Heart left ventricle (tissue), 16 donors: ENCODE results near the gene DIP2C. TPM values are rescaled to one million over a fixed set of nuclear protein-coding genes. Genes with fewer than 3 reads are reported as not detected.
"Not testable (repeated sequence)": the region's sequence is repeated elsewhere in the genome, so short reads cannot be mapped to it uniquely, and the experiment has no call there.

Experiments used
- ATAC-seq, 4 donors: fragments of 200-7000 bp; cut with Tn5 transposase; one replicate each; pipeline ENCODE4 v1.9.1; 2020 to 2022; ENCODE audit warnings: moderate library complexity in 4 of 4, mild to moderate bottlenecking in 3 of 4, moderate number of reproducible peaks in 1 of 4
- DNase-seq, 5 donors: peaks; one replicate each; pipeline ENCODE4 v3.0.0-alpha.2; 2020
- H3K27ac ChIP-seq, 12 donors: fragments of 200-600 bp; sonication (generic) in 4 of 12; one replicate each; pipeline versions ENCODE4 v1.5.0 to v1.8.0; 2016 to 2022; ENCODE audit warnings: mild to moderate bottlenecking in 2 of 12
- H3K27me3 ChIP-seq, 9 donors: fragments of 200-600 bp; sonication (generic) in 2 of 9; one replicate each; pipeline versions ENCODE4 v1.5.1 to v1.8.0; 2016 to 2022; ENCODE audit warnings: mild to moderate bottlenecking in 3 of 9
- H3K36me3 ChIP-seq, 9 donors: fragments of 200-600 bp; sonication (generic) in 2 of 9; one replicate each; pipeline versions ENCODE4 v1.5.0 to v1.8.0; 2018 to 2022; ENCODE audit warnings: mild to moderate bottlenecking in 2 of 9
- H3K4me1 ChIP-seq, 12 donors: fragments of 200-600 bp; sonication (generic) in 4 of 12; one replicate each; pipeline versions ENCODE4 v1.5.0 to v1.8.0; 2016 to 2022; ENCODE audit warnings: mild to moderate bottlenecking in 3 of 12
- H3K4me3 ChIP-seq, 12 donors: fragments of 200-600 bp; sonication (generic) in 4 of 12; one replicate each; pipeline versions ENCODE4 v1.5.0 to v1.8.0; 2017 to 2022; ENCODE audit warnings: mild to moderate bottlenecking in 9 of 12, moderate library complexity in 4 of 12
- H3K9me3 ChIP-seq, 12 donors: fragments of 200-600 bp; sonication (generic) in 4 of 12; one replicate each; pipeline versions ENCODE4 v1.5.0 to v1.8.0; 2016 to 2022; ENCODE audit warnings: mild to moderate bottlenecking in 1 of 12
- CTCF ChIP-seq, 12 donors: fragments of 200-600 bp; sonication (generic) in 4 of 12; IDR thresholded peaks; one replicate each; pipeline versions ENCODE4 v1.5.0 to v1.8.0; 2018 to 2022; ENCODE audit warnings: antibody characterized with exemption in 12 of 12, mild to moderate bottlenecking in 5 of 12
- POLR2A ChIP-seq, 2 donors: fragments of 450-650 bp; IDR thresholded peaks; one replicate each; pipeline ENCODE4 v1.6.1; 2017; ENCODE audit warnings: antibody characterized with exemption in 2 of 2, mild to moderate bottlenecking in 2 of 2, moderate library complexity in 2 of 2
- WGBS, 4 donors: extraction: QIAGEN DNeasy Blood & Tissue Kit in 2 of 4; methylation state at CpG; one replicate each; pipeline versions ENCODE4 v1.1.5 to v1.1.7; 2013 to 2018; 5-methylcytosine and 5-hydroxymethylcytosine counted together
- intact Hi-C, 10 donors: fragments of 100-400 bp; cut with DNase I; formaldehyde crosslinking; loops; one replicate each; pipeline versions ENCODE4 v1.11.1 to v1.14.2; 2022
- polyA plus RNA-seq, 2 donors: library from polyadenylated mRNA; stranded (reverse); fragments of 200-250 nt; gene quantifications; one replicate each; pipeline ENCODE4 v1.2.3, GENCODE V29; 2013
- total RNA-seq, 9 donors: library from RNA; depleted of rRNA in 2 of 9; stranded (reverse); fragments of >200 nt in 2 of 9; fragmentation: NEBNext Ultra II Directional in 3 of 9; extraction: Animal tissue kit (Norgen Biotek cat#: 25700) in 3 of 9; gene quantifications; one replicate each; pipeline versions ENCODE4 v1.1.0 to v1.2.4, GENCODE V29; 2016 to 2023
- donor health status: ischemic (EF 13 %, LVEDD 7.1; RV severe dilation, severe dysfunction).
- donor health status: healthy with polysubstance abuse.
- donor health status: DM: no; HTN: yes; CAD: no.
- donor health status: DM: no; HTN: no; CAD: no.
- donor health status: ischemic (EF 25% LVEDD 6.9; RV normal size, moderate dysfunction).
- donor health status: ischemic (EF 25% LVEDD 5.7; RV mildly dilated, moderate dysfunction).
- donor health status: healthy.
- donor health status: DM: yes; HTN: yes; CAD: no.
- donor health status: ischemic (EF 35%, LVEDD 5.7; RV mildly dilated, moderate dysfunction).
- donor health status: nonischemic (EF 11% LVEDD 7.7; RV severe dilation, severe dysfunction).
- donor health status: DM: yes; HTN: yes; CAD: no.
- donor health status: PGD.
- donor health status: ischemic (EF 29% LVEDD 5.4; RV normal size, mild dysfunction).
- donor health status: nonischemic (EF 23%, LVEDD 6.1; RV moderate dilation, normal function).

Gene DIP2C
- total and polyA plus RNA-seq, 11 donors = 7.4 to 43.1 (median 28.5) TPM

DNA sequence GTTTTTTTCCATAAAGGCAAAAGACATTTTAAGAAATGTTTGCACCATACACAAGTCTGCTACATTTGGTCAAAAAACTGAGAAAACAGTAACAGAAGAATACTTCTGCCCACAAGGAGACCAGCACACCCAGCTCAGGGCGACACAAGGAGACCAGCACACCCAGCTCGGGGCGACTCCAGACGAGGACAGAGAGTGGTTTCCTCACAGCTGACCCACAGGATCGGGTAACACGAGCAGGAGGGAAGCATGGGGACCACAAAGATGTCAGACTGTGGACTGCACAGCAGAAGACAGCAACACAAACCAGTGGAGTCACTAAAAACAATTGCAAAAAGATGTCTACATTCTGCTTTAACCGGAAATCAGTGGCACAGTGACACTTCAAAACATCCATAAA lies 237.6 kb downstream of the DIP2C start:
- WGBS, 4 donors = 90 to 92% (median 91%) methylated on average over 7 of the region's 7 CpGs
- peak overlapping the region in 1 of 12 donors; percentile 75 for H3K27ac ChIP-seq
- H3K4me3 ChIP-seq = no peak overlapping the region
- no peaks in the 10 kb centered on the region for H3K9me3 ChIP-seq
- no peak for TF ChIP-seq CTCF (IDR thresholded peaks at IDR 0.05)
- no peak for TF ChIP-seq POLR2A (IDR thresholded peaks at IDR 0.05)
- intact Hi-C loops = no loop called here
- no peaks in the 10 kb centered on the region for H3K36me3 ChIP-seq
- H3K27me3 ChIP-seq = no peaks in the 10 kb centered on the region
- ATAC-seq (no peak), DNase-seq (no peak)
- peaks cover 0 to 36% (median 11%) of the 10 kb centered on the region in 12 donors for H3K4me1 ChIP-seq

- DNase-seq (no peak), ATAC-seq (peak in 2 of 4 donors; percentile 36 to 37)
- no peak overlapping the region for H3K4me3 ChIP-seq
- 73 to 78% (median 75%) methylated on average over 11 of the region's 11 CpGs for WGBS, 4 donors
- TF ChIP-seq POLR2A (IDR thresholded peaks at IDR 0.05) (no peak), CTCF (IDR thresholded peaks at IDR 0.05) (no peak)
- H3K27me3 ChIP-seq = no peaks in the 10 kb centered on the region
- H3K9me3 ChIP-seq = no peaks in the 10 kb centered on the region
- H3K36me3 ChIP-seq = no peaks in the 10 kb centered on the region
- peaks cover 0 to 36% (median 11%) of the 10 kb centered on the region in 12 donors for H3K4me1 ChIP-seq
- H3K27ac ChIP-seq = peak overlapping the region in 1 of 12 donors; percentile 42
- intact Hi-C loops = no loop called here
These were observed 238.4 kb downstream of the DIP2C start for GRCh38 chr10:451021-451471.

DNA sequence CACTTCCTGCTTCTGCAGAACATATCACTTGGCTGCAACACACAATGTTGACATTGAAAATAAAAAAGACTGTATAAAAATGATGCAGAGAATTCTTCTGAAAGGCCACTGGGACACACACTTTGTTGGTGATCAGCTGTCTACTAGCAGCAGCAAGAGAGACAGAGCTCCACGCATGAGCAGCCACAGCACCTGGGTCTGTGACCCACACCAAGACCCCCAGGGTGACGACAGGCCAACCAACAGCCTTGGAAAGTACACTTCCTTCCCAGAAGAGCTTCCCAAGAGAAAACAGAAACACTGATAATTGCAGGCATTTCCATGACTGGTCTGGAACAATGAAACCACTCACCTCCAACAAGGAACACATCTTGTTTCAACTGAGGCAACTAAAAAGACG lies 239.0 kb downstream of the DIP2C start:
- ATAC-seq (no peak), DNase-seq (no peak)
- intact Hi-C loops = no loop called here
- 52 to 66% (median 59%) methylated on average over 3 of the region's 3 CpGs for WGBS, 4 donors
- Histone ChIP-seq H3K4me3 (no peak overlapping the region), H3K27me3 (no peaks in the 10 kb centered on the region), H3K4me1 (peaks cover 0 to 36% (median 11%) of the 10 kb centered on the region in 12 donors), H3K9me3 (no peaks in the 10 kb centered on the region), H3K36me3 (peaks cover 0 to 2% (median 0%) of the 10 kb centered on the region in 9 donors), H3K27ac (peak overlapping the region in 2 of 12 donors; percentile 42 to 49)
- no peak for TF ChIP-seq CTCF (IDR thresholded peaks at IDR 0.05)
- no peak for TF ChIP-seq POLR2A (IDR thresholded peaks at IDR 0.05)

GRCh38 chr10:449331-449730 lies 240.1 kb downstream of the DIP2C start:
- peaks cover 0 to 28% (median 7%) of the 10 kb centered on the region in 12 donors for H3K4me1 ChIP-seq
- H3K27ac ChIP-seq, DNase-seq, H3K9me3 ChIP-seq, ATAC-seq, intact Hi-C loops, H3K27me3 ChIP-seq, H3K36me3 ChIP-seq, H3K4me3 ChIP-seq: not testable (repeated sequence)
- 84 to 94% (median 89%) methylated on average over 4 to 6 of the region's 6 CpGs for WGBS, 4 donors

GRCh38 chr10:443459-443858 lies 246.0 kb downstream of the DIP2C start:
- TF ChIP-seq CTCF (IDR thresholded peaks at IDR 0.05) (no peak), POLR2A (IDR thresholded peaks at IDR 0.05) (no peak)
- DNase-seq (no peak), ATAC-seq (no peak)
- intact Hi-C loops = no loop called here
- H3K4me3 ChIP-seq = no peak overlapping the region
- no peaks in the 10 kb centered on the region for H3K27me3 ChIP-seq
- H3K27ac ChIP-seq = no peak overlapping the region
- peaks cover 0 to 24% (median 14%) of the 10 kb centered on the region in 9 donors for H3K36me3 ChIP-seq
- H3K4me1 ChIP-seq = no peaks in the 10 kb centered on the region
- H3K9me3 ChIP-seq = no peaks in the 10 kb centered on the region
- 96 to 98% (median 97%) methylated on average over 2 of the region's 2 CpGs for WGBS, 4 donors
